Measurements from ENCODE around the gene TECPR1. TPM values are rescaled to one million over a fixed set of nuclear protein-coding genes. Genes with fewer than 3 reads are reported as not detected.

Gene TECPR1
- total and polyA plus RNA-seq, 2 of the 8 experiments (the other 6 are each of a cell fraction or from before 2014, with no cell fraction given) = 1.3 to 11.1 TPM

DNA sequence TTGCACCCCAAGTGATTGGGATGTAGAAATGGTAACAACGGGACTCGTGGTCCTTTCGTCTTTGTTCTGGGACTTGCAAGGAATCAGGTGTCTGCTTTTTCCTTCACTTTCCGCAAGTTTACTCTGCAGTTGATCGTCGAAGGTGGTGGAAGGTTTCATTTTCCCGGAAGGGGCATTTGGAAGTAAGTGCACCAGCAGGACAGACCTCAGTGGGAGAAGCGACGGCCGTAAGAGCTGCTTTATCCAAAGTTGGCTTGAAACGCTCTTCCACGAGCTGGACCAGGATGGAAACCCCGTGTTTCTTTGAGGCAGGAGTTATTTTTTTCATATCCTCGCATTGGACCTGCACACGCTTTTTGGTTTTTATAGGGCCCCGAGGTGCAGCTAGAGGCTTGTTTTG lies 30.7 kb upstream of the TECPR1 start:
- POLR2A ChIA-PET (ENCODE audit: partially characterized antibody) = interaction anchor here (1.1 to 2.0 kb wide), 4 partner anchors 8 to 19 kb away, joined by 3 to 7 read pairs (median 4); no protein-coding TSS in a partner anchor
- Histone ChIP-seq H2BK120ac (replicated peaks; ENCODE audit: low read depth, low read length) (no peak overlapping the region), H3K18ac (ENCODE audit: extremely low read depth, low read length) (0 out of 2 replicates have a peak overlapping the region, but pooled peaks have one; percentile 1), H3K56ac (replicated peaks; ENCODE audit: insufficient read length, low read depth, low read length) (no peak overlapping the region), H2AFZ (ENCODE audit: low read length) (no peak overlapping the region), H2AK5ac (ENCODE audit: low read depth, low read length) (no peak overlapping the region), H3K27me3 (replicated peaks in 1 of 4; ENCODE audit: control insufficient read depth in 3 of 4, extremely low read depth in 1 of 4, insufficient read depth in 3 of 4, low read length in 3 of 4) (no peaks in the 10 kb centered on the region), H3K79me1 (ENCODE audit: low read depth, low read length) (peaks cover 6% of the 10 kb centered on the region), H3K4me3 (ENCODE audit: extremely low read depth in 1 of 4, insufficient read depth in 2 of 4, low read depth in 3 of 4, low read length in 4 of 4) (peak overlapping the region; percentile 50 to 89 (median 68); a peak in 7 of 8 replicates), H3K23me2 (ENCODE audit: low read depth, low read length) (peaks cover 5% of the 10 kb centered on the region; the same call in 1 of the 2 replicates), H2BK5ac (ENCODE audit: low read depth, low read length) (no peak overlapping the region), H4K20me1 (replicated peaks in 1 of 2; ENCODE audit: control insufficient read depth in 1 of 2, insufficient read depth in 2 of 2, low read length in 2 of 2) (peaks cover 31% of the 10 kb centered on the region in 2 experiments), H3K79me2 (ENCODE audit: control insufficient read depth in 1 of 2, insufficient read depth in 2 of 2, low read length in 2 of 2) (peaks cover 7 to 41% of the 10 kb centered on the region in 2 experiments), H3K14ac (ENCODE audit: insufficient read length) (no peak overlapping the region), H4K91ac (replicated peaks; ENCODE audit: insufficient read length, low read length) (no peak overlapping the region), H3K4ac (replicated peaks; ENCODE audit: insufficient read length, low read depth, low read length) (no peak overlapping the region), H3K4me1 (replicated peaks in 1 of 4; ENCODE audit: control insufficient read depth in 3 of 4, insufficient read depth in 4 of 4, low read length in 3 of 4) (peaks cover 7 to 25% (median 17%) of the 10 kb centered on the region in 4 experiments), H3K4me2 (ENCODE audit: insufficient read depth in 1 of 2, low read depth in 2 of 2, low read length in 2 of 2) (peak overlapping the region; percentile 85 to 93), H3K23ac (ENCODE audit: insufficient read length) (no peak overlapping the region), H2BK20ac (ENCODE audit: low read length) (no peak overlapping the region), H2BK12ac (ENCODE audit: low read depth, low read length) (0 out of 2 replicates have a peak overlapping the region, but pooled peaks have one; percentile 39), H3K27ac (ENCODE audit: low read depth, low read length) (no peak overlapping the region), H4K8ac (ENCODE audit: extremely low read depth, insufficient read depth, low read length) (no peak overlapping the region), H2BK15ac (ENCODE audit: low read length) (no peak overlapping the region), H4K5ac (ENCODE audit: insufficient read length, low read depth, low read length) (no peak overlapping the region), H3K36me3 (ENCODE audit: control insufficient read depth in 2 of 4, insufficient read depth in 4 of 4, low read length in 3 of 4) (no peaks in the 10 kb centered on the region; a peak in 1 of 8 replicates), H3K9me3 (ENCODE audit: insufficient read depth in 2 of 2, low read depth in 1 of 2, low read length in 1 of 2) (no peaks in the 10 kb centered on the region), H3K9ac (replicated peaks in 1 of 4; ENCODE audit: extremely low read depth in 1 of 4, low read depth in 3 of 4, low read length in 3 of 4) (peak overlapping the region in 3 of 4 experiments; percentile 36 to 73 (median 62); a peak in 5 of 7 replicates)
- WGBS, 2 experiments (ENCODE audit: extremely low coverage in 1 of 2, insufficient coverage in 1 of 2, insufficient read length in 1 of 2, insufficient replicate concordance in 2 of 2, low coverage in 1 of 2, low lambda C conversion rate in 2 of 2, missing lambda C conversion rate in 1 of 2) = 74% methylated on average over 16 of the region's 16 CpGs; no CpG with 5 or more reads in 1 of the 2 experiments
- CTCF ChIA-PET (ENCODE audit: partially characterized antibody) = interaction anchor here (1.0 kb wide), 1 partner anchor 12 kb away, joined by 6 read pairs; no protein-coding TSS in a partner anchor
- DNase-seq (ENCODE audit: low read depth in 1 of 2, low spot score in 2 of 2) = no peak
- no peak for TF ChIP-seq HDAC6 (IDR thresholded peaks at IDR 0.05; ENCODE audit: low read depth, low read length)
- no peak for TF ChIP-seq EGR1 (IDR thresholded peaks at IDR 0.05; ENCODE audit: borderline replicate concordance, low read depth, low read length)
- TF ChIP-seq SP4 (IDR thresholded peaks at IDR 0.05; ENCODE audit: low read length) = no peak
- 0 out of 2 replicates have a peak, but pooled peaks have one; percentile 0 for TF ChIP-seq RBBP5 (IDR thresholded peaks at IDR 0.05; ENCODE audit: borderline replicate concordance, low read depth, low read length)
- no peak for TF ChIP-seq EZH2 (IDR thresholded peaks at IDR 0.05; ENCODE audit: low read depth, low read length, severe bottlenecking)
- TF ChIP-seq PHF8 (conservative IDR thresholded peaks at IDR 0.05; ENCODE audit: low read depth, low read length) = no peak
- FAIRE-seq = no peak
